Measurements from ENCODE around the gene EPHA1. TPM values are rescaled to one million over a fixed set of nuclear protein-coding genes. Genes with fewer than 3 reads are reported as not detected.
"Not testable (repeated sequence)": the region's sequence is repeated elsewhere in the genome, so short reads cannot be mapped to it uniquely, and the experiment has no call there.

EPHA1 gene
- total and polyA plus RNA-seq, 12 donors: 0.07 to 1.3 (median 0.46) TPM; not detected in 3

- Histone ChIP-seq H3K36me3 (replicated peaks in 1 of 2) (no peaks in the 10 kb centered on the region), H3K4me3 (peak overlapping the region in 1 of 4 donors; percentile 24), H3K4me1 (replicated peaks in 1 of 2) (peaks cover 7 to 12% of the 10 kb centered on the region in 2 donors), H3K27ac (no peak overlapping the region), H3K9me3 (replicated peaks in 1 of 3) (no peaks in the 10 kb centered on the region), H3K27me3 (peaks cover 27% of the 10 kb centered on the region)
- TF ChIP-seq POLR2A (IDR thresholded peaks at IDR 0.05) (no peak), CTCF (IDR thresholded peaks at IDR 0.05) (no peak)
- DNase-seq: peak in 1 of 7 donors; percentile 38
- WGBS, 4 donors: 31 to 57% (median 31%) methylated on average over 9 to 20 of the region's 20 CpGs
- intact Hi-C loops (cut with DNase I): no loop called here
Observed at GRCh38 chr7:143408252-143408685, 387 bp downstream of the EPHA1 start.

- 57 to 65% (median 62%) methylated on average over 6 to 13 of the region's 13 CpGs for WGBS, 4 donors
- no peaks in the 10 kb centered on the region for H3K9me3 ChIP-seq (replicated peaks in 1 of 3)
- peaks cover 7 to 12% of the 10 kb centered on the region in 2 donors for H3K4me1 ChIP-seq (replicated peaks in 1 of 2)
- peaks cover 20% of the 10 kb centered on the region for H3K27me3 ChIP-seq
- no peaks in the 10 kb centered on the region for H3K36me3 ChIP-seq (replicated peaks in 1 of 2)
- DNase-seq: peak in 1 of 7 donors; percentile 39
- TF ChIP-seq POLR2A (IDR thresholded peaks at IDR 0.05): no peak
- TF ChIP-seq CTCF (IDR thresholded peaks at IDR 0.05): no peak
- H3K4me3 ChIP-seq: no peak overlapping the region
- intact Hi-C loops (cut with DNase I): no loop called here
- H3K27ac ChIP-seq: no peak overlapping the region
Observed at GRCh38 chr7:143407287-143408251, 1.1 kb downstream of the EPHA1 start.

GRCh38 chr7:143406002-143406357 is 2.7 kb downstream of the EPHA1 start:
- TF ChIP-seq CTCF (IDR thresholded peaks at IDR 0.05) (no peak), POLR2A (IDR thresholded peaks at IDR 0.05) (no peak)
- no peaks in the 10 kb centered on the region for H3K9me3 ChIP-seq (replicated peaks in 1 of 3)
- peaks cover 7 to 12% of the 10 kb centered on the region in 2 donors for H3K4me1 ChIP-seq (replicated peaks in 1 of 2)
- H3K27ac ChIP-seq: no peak overlapping the region
- DNase-seq: peak in 1 of 7 donors; percentile 25
- H3K4me3 ChIP-seq: no peak overlapping the region
- intact Hi-C loops (cut with DNase I): no loop called here
- H3K27me3 ChIP-seq: peaks cover 11% of the 10 kb centered on the region
- no peaks in the 10 kb centered on the region for H3K36me3 ChIP-seq (replicated peaks in 1 of 2)
- 59 to 74% (median 65%) methylated on average over 3 of the region's 3 CpGs for WGBS, 4 donors

GRCh38 chr7:143405173-143406001 is 3.3 kb downstream of the EPHA1 start:
- H3K27me3 ChIP-seq: peaks cover 11% of the 10 kb centered on the region
- H3K4me3 ChIP-seq: no peak overlapping the region
- no peak overlapping the region for H3K27ac ChIP-seq
- TF ChIP-seq POLR2A (IDR thresholded peaks at IDR 0.05): no peak
- no peak for TF ChIP-seq CTCF (IDR thresholded peaks at IDR 0.05)
- H3K4me1 ChIP-seq (replicated peaks in 1 of 2): peaks cover 7 to 12% of the 10 kb centered on the region in 2 donors
- intact Hi-C loops (cut with DNase I): no loop called here
- 32 to 56% (median 48%) methylated on average over 8 to 9 of the region's 9 CpGs for WGBS, 4 donors
- peak in 2 of 7 donors; percentile 22 to 70 for DNase-seq
- H3K9me3 ChIP-seq (replicated peaks in 1 of 3): no peaks in the 10 kb centered on the region
- no peaks in the 10 kb centered on the region for H3K36me3 ChIP-seq (replicated peaks in 1 of 2)

- H3K4me3 ChIP-seq; DNase-seq; H3K27ac ChIP-seq; H3K9me3 ChIP-seq (replicated peaks in 1 of 3); intact Hi-C loops (cut with DNase I); H3K27me3 ChIP-seq; H3K36me3 ChIP-seq (replicated peaks in 1 of 2); H3K4me1 ChIP-seq (replicated peaks in 1 of 2): not testable (repeated sequence)
- WGBS, 4 donors: 71 to 85% (median 76%) methylated on average over 4 of the region's 4 CpGs
Observed at GRCh38 chr7:143402233-143402632, 6.4 kb downstream of the EPHA1 start.

All from adrenal gland (tissue), 12 donors.